K562 (cell line): ENCODE measurements around the gene HEXD. TPM values are rescaled to one million over a fixed set of nuclear protein-coding genes. Genes with fewer than 3 reads are reported as not detected.

Experiments used
- BACH1 ChIP-seq: fragments of 200-800 bp; sonication (Bioruptor generic); IDR thresholded peaks from 2 replicates; pipeline ENCODE4 v1.6.1; 2016; ENCODE audit warnings: missing genetic modification characterization, missing compliant biosample characterization
- KLF1 ChIP-seq: fragments of 450-650 bp; IDR thresholded peaks from 2 replicates; pipeline ENCODE4 v1.6.1; 2016; ENCODE audit warnings: missing genetic modification characterization, missing compliant biosample characterization
- MGA ChIP-seq: fragments of 450-650 bp; IDR thresholded peaks from 2 replicates; pipeline ENCODE4 v1.6.1; 2016; ENCODE audit warnings: mild to moderate bottlenecking, moderate library complexity
- NFRKB ChIP-seq: fragments of 450-650 bp; IDR thresholded peaks from 2 replicates; pipeline ENCODE4 v1.6.1; 2016; ENCODE audit warnings: low read depth
- POU5F1 ChIP-seq: fragments of 150-350 bp; IDR thresholded peaks from 2 replicates; pipeline ENCODE4 v1.6.1; 2014; ENCODE audit warnings: borderline replicate concordance, low read length, low read depth, mild to moderate bottlenecking; ENCODE audit not compliant: partially characterized antibody
- TAF15 ChIP-seq: fragments of 200-400 bp; formaldehyde crosslinking; IDR thresholded peaks from 2 replicates; pipeline ENCODE4 v1.6.1; 2017; ENCODE audit warnings: mild to moderate bottlenecking, low read depth, low read length, moderate library complexity
- TEAD2 ChIP-seq: fragments of 450-650 bp; IDR thresholded peaks from 2 replicates; pipeline ENCODE4 v1.6.1; 2016; ENCODE audit warnings: missing genetic modification characterization, control low read depth, missing compliant biosample characterization
- THRAP3 ChIP-seq: fragments of 450-650 bp; IDR thresholded peaks from 2 replicates; pipeline ENCODE4 v1.6.1; 2016; ENCODE audit warnings: mild to moderate bottlenecking, inconsistent platforms, borderline replicate concordance
- ZNF12 ChIP-seq: sonication (generic); formaldehyde crosslinking; IDR thresholded peaks from 2 replicates; pipeline ENCODE4 v1.4.0; 2020; ENCODE audit warnings: mild to moderate bottlenecking, missing genetic modification reagents
- ZNF445 ChIP-seq: fragments of 250-450 bp; sonication (Bioruptor Pico); IDR thresholded peaks from 2 replicates; pipeline ENCODE4 v1.4.0; 2020; ENCODE audit warnings: low read depth, mild to moderate bottlenecking, moderate library complexity
- polyA plus RNA-seq, 8 experiments: library from polyadenylated mRNA; depleted of rRNA in 4 of 8; stranded (reverse) in 5 of 8; unstranded in 3 of 8; fragments of >200 nt; fragmentation: Nextera tagmentation in 2 of 8; fragmentation: Illumina TruSeq in 1 of 8; extraction: Ambion mirVana in 2 of 8; extraction: Trizol in 1 of 8; gene quantifications; 2 replicates each; pipeline versions ENCODE4 v1.2.1 to v1.2.3, GENCODE V29; 2011 to 2014; ENCODE audit warnings: inconsistent platforms in 1 of 8, missing spikeins in 1 of 8
- total RNA-seq, 7 experiments: library from RNA; depleted of rRNA in 6 of 7; stranded (reverse); fragments of >200 nt in 6 of 7; fragmentation: Illumina TruSeq in 2 of 7; extraction: Trizol in 2 of 7; gene quantifications; 2 replicates each; pipeline versions ENCODE4 v1.2.1 to v1.2.3, GENCODE V29; 2011 to 2021; ENCODE audit warnings: low replicate concordance in 1 of 7
- TF ChIP-seq, protein P1 (sequence below): sonication (generic); formaldehyde crosslinking; IDR thresholded peaks from 2 replicates; pipeline ENCODE4 v1.8.1; 2023; ENCODE audit warnings: missing genetic modification reagents, mild to moderate bottlenecking, borderline replicate concordance

The HEXD gene
- total and polyA plus RNA-seq, 9 of the 15 experiments (the other 6 are each of a cell fraction or from before 2014, with no cell fraction given), result 1.0 to 25.3 (median 10.0) TPM

- TF ChIP-seq MGA, result no peak
- no peak for TF ChIP-seq BACH1 (tag)
- no peak for TF ChIP-seq THRAP3
- no peak for TF ChIP-seq TAF15
- no peak for TF ChIP-seq ZNF445 (CRISPR knock-in tag)
- no peak for TF ChIP-seq KLF1 (tag)
- TF ChIP-seq NFRKB, result no peak
- TF ChIP-seq, protein P1, sequence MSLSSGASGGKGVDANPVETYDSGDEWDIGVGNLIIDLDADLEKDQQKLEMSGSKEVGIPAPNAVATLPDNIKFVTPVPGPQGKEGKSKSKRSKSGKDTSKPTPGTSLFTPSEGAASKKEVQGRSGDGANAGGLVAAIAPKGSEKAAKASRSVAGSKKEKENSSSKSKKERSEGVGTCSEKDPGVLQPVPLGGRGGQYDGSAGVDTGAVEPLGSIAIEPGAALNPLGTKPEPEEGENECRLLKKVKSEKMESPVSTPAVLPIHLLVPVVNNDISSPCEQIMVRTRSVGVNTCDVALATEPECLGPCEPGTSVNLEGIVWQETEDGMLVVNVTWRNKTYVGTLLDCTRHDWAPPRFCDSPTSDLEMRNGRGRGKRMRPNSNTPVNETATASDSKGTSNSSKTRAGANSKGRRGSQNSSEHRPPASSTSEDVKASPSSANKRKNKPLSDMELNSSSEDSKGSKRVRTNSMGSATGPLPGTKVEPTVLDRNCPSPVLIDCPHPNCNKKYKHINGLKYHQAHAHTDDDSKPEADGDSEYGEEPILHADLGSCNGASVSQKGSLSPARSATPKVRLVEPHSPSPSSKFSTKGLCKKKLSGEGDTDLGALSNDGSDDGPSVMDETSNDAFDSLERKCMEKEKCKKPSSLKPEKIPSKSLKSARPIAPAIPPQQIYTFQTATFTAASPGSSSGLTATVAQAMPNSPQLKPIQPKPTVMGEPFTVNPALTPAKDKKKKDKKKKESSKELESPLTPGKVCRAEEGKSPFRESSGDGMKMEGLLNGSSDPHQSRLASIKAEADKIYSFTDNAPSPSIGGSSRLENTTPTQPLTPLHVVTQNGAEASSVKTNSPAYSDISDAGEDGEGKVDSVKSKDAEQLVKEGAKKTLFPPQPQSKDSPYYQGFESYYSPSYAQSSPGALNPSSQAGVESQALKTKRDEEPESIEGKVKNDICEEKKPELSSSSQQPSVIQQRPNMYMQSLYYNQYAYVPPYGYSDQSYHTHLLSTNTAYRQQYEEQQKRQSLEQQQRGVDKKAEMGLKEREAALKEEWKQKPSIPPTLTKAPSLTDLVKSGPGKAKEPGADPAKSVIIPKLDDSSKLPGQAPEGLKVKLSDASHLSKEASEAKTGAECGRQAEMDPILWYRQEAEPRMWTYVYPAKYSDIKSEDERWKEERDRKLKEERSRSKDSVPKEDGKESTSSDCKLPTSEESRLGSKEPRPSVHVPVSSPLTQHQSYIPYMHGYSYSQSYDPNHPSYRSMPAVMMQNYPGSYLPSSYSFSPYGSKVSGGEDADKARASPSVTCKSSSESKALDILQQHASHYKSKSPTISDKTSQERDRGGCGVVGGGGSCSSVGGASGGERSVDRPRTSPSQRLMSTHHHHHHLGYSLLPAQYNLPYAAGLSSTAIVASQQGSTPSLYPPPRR, result no peak
- no peak for TF ChIP-seq TEAD2 (tag)
- TF ChIP-seq ZNF12, result no peak
- TF ChIP-seq POU5F1, result no peak
Measured at GRCh38 chr17:82369211-82369610, 48.9 kb upstream of the HEXD start (continued).
